K562 (cell line): Measurements from ENCODE around the gene SYT1. TPM values are rescaled to one million over a fixed set of nuclear protein-coding genes. Genes with fewer than 3 reads are reported as not detected.

ENCODE experiments used
- ATAC-seq: fragments of 200-7000 bp; cut with Tn5 transposase; 3 replicates; pipeline ENCODE4 v1.9.1; 2020; ENCODE audit warnings: moderate library complexity
- BruUV-seq: library from RNA; stranded (reverse); fragments of 400-500 nt; replicated peaks from 2 replicates; lab custom pipeline; 2021; lab: Mats Ljungman, UMichigan
- CTCF ChIA-PET: fragments of 300-600 bp; formaldehyde crosslinking; extraction: SDS; loops from one replicate; lab custom pipeline; 2021; ENCODE audit warnings: low intra/inter-chr PET ratio; lab: Yijun Ruan, JAX
- POLR2A ChIA-PET: fragments of 300-600, 350-650 bp; sonication (Branson Sonifier 250); formaldehyde crosslinking; extraction: SDS; loops from one replicate; lab custom pipeline; 2021; ENCODE audit warnings: antibody characterized with exemption, inconsistent platforms; lab: Yijun Ruan, JAX
- DNase-seq, 4 experiments: peaks; one replicate each; pipeline versions ENCODE4 v3.0.0 to v3.0.0-alpha.2; 2011 to 2018; ENCODE audit warnings: low spot score in 3 of 4, mixed read lengths in 3 of 4; ENCODE audit errors: extremely low read depth in 1 of 4
- FAIRE-seq: peaks from 2 replicates; lab custom pipeline; 2011; peaks lifted over from hg19 to GRCh38; lab: Jason Lieb, UNC
- H2AFZ ChIP-seq: 2 replicates; pipeline ENCODE4 v1.6.0; 2011; ENCODE audit warnings: low read depth, low read length, control low read depth, inconsistent platforms
- H3K27ac ChIP-seq: fragments of 200-600 bp; 3 replicates; pipeline ENCODE4 v1.8.0; 2011; ENCODE audit warnings: low read depth, mild to moderate bottlenecking, control low read depth, inconsistent platforms, low read length, moderate library complexity, mixed read lengths; ENCODE audit errors: extremely low read depth
- H3K27me3 ChIP-seq, 2 experiments: fragments of 300-600 bp in 1 of 2; 2 replicates in 1 of 2; 3 replicates in 1 of 2; pipeline versions ENCODE4 v1.6.0 to v1.8.0; 2011; ENCODE audit warnings: inconsistent platforms in 2 of 2, low read length in 2 of 2, mild to moderate bottlenecking in 1 of 2, mixed read lengths in 1 of 2, moderate library complexity in 1 of 2; ENCODE audit not compliant: control insufficient read depth in 2 of 2, insufficient read depth in 2 of 2
- H3K36me3 ChIP-seq: fragments of 300-600 bp; 3 replicates; pipeline ENCODE4 v1.8.0; 2011; ENCODE audit warnings: mild to moderate bottlenecking, low read length, inconsistent platforms; ENCODE audit not compliant: control insufficient read depth, insufficient read depth
- H3K4me1 ChIP-seq, 2 experiments: fragments of 200-600 bp in 1 of 2; replicated peaks in 1 of 2; 2 replicates in 1 of 2; 3 replicates in 1 of 2; pipeline versions ENCODE4 v1.5.1 to v1.8.0; 2011; ENCODE audit warnings: inconsistent platforms in 2 of 2, low read length in 2 of 2, mild to moderate bottlenecking in 1 of 2, mixed read lengths in 1 of 2, moderate library complexity in 1 of 2; ENCODE audit not compliant: control insufficient read depth in 2 of 2, insufficient read depth in 2 of 2
- H3K4me2 ChIP-seq: 2 replicates; pipeline ENCODE4 v1.6.1; 2011; ENCODE audit warnings: low read length, control low read depth, inconsistent platforms, mixed read lengths; ENCODE audit not compliant: insufficient read depth
- H3K4me3 ChIP-seq: fragments of 200-600 bp; sonication (generic), shearing (Covaris generic); 2 replicates; pipeline ENCODE4 v1.5.1; 2016; ENCODE audit warnings: control low read depth, inconsistent platforms
- H3K79me2 ChIP-seq: fragments of 200-600 bp; 3 replicates; pipeline ENCODE4 v1.8.0; 2011; ENCODE audit warnings: low read length, inconsistent platforms; ENCODE audit not compliant: control insufficient read depth, insufficient read depth
- H3K9ac ChIP-seq, 2 experiments: 2 replicates each; pipeline versions ENCODE4 v1.6.0 to v1.6.1; 2011; ENCODE audit warnings: low read depth in 2 of 2, low read length in 2 of 2, control low read depth in 1 of 2, inconsistent platforms in 1 of 2, mild to moderate bottlenecking in 1 of 2, mixed read lengths in 1 of 2; ENCODE audit not compliant: insufficient read depth in 1 of 2
- H3K9me1 ChIP-seq: one replicate; pipeline ENCODE4 v1.6.0; 2011; ENCODE audit warnings: inconsistent platforms, mild to moderate bottlenecking, low read length, moderate library complexity; ENCODE audit not compliant: control insufficient read depth, insufficient read depth
- H3K9me3 ChIP-seq: replicated peaks from 2 replicates; pipeline ENCODE4 v1.5.1; 2011; ENCODE audit warnings: low read depth, low read length, inconsistent platforms; ENCODE audit not compliant: control insufficient read depth, insufficient read depth
- H4K20me1 ChIP-seq: replicated peaks from 2 replicates; pipeline ENCODE4 v1.6.1; 2011; ENCODE audit warnings: low read length, inconsistent platforms, mixed read lengths; ENCODE audit not compliant: control insufficient read depth, insufficient read depth
- CHCHD3 ChIP-seq: fragments of 250-450 bp; sonication (Bioruptor Pico); IDR thresholded peaks from 2 replicates; pipeline ENCODE4 v2.1.2; 2022; ENCODE audit warnings: mild to moderate bottlenecking
- ETV6 ChIP-seq, 3 experiments: fragments of 150-350 bp in 1 of 3; sonication (generic) in 1 of 3; formaldehyde crosslinking in 1 of 3; IDR thresholded peaks; 2 replicates each; pipeline versions ENCODE4 v1.6.1 to v1.8.0; 2014 to 2022; ENCODE audit warnings: borderline replicate concordance in 2 of 3, low read depth in 2 of 3, antibody characterized with exemption in 1 of 3, low read length in 1 of 3, mild to moderate bottlenecking in 1 of 3, missing genetic modification reagents in 1 of 3
- FOXA3 ChIP-seq, 2 experiments: fragments of 450-650 bp in 1 of 2; sonication (generic) in 1 of 2; formaldehyde crosslinking; IDR thresholded peaks in 1 of 2; conservative IDR thresholded peaks in 1 of 2; 2 replicates each; pipeline versions ENCODE4 v1.4.0 to v1.8.0; 2020 to 2022; ENCODE audit warnings: mild to moderate bottlenecking in 2 of 2, missing genetic modification reagents in 1 of 2
- GTF2A2 ChIP-seq: IDR thresholded peaks from 2 replicates; pipeline ENCODE4 v1.6.1; 2016; ENCODE audit warnings: mild to moderate bottlenecking, missing genetic modification characterization, missing compliant biosample characterization
- JUND ChIP-seq, 2 experiments: IDR thresholded peaks; 2 replicates in 1 of 2; 3 replicates in 1 of 2; pipeline ENCODE4 v1.6.1; 2011; ENCODE audit warnings: borderline replicate concordance in 2 of 2, low read depth in 2 of 2, low read length in 2 of 2, improper control_type of control experiment in 1 of 2, missing biosample characterization in 1 of 2, missing genetic modification characterization in 1 of 2, missing genetic modification reagents in 1 of 2
- KLF16 ChIP-seq: IDR thresholded peaks from 2 replicates; pipeline ENCODE4 v1.6.1; 2016; ENCODE audit warnings: antibody characterized with exemption
- LARP7 ChIP-seq: fragments of 450-650 bp; IDR thresholded peaks from 2 replicates; pipeline ENCODE4 v1.6.1; 2016
- NFRKB ChIP-seq: fragments of 450-650 bp; IDR thresholded peaks from 2 replicates; pipeline ENCODE4 v1.6.1; 2016; ENCODE audit warnings: low read depth
- PPARD ChIP-seq: fragments of 250-450 bp; sonication (Bioruptor Pico); IDR thresholded peaks from 2 replicates; pipeline ENCODE4 v1.8.0; 2022; ENCODE audit warnings: inconsistent platforms, mild to moderate bottlenecking, moderate library complexity
- SIRT6 ChIP-seq: IDR thresholded peaks from one replicate; pipeline ENCODE4 v1.6.1; 2012; ENCODE audit warnings: low read depth, mild to moderate bottlenecking, control low read depth, inconsistent platforms, low read length, moderate library complexity
- SNRNP70 ChIP-seq: fragments of 200-400 bp; formaldehyde crosslinking; optimal IDR thresholded peaks from 2 replicates; pipeline ENCODE3; 2017; ENCODE audit warnings: low read depth, low read length
- TAL1 ChIP-seq: fragments of 450-650 bp; IDR thresholded peaks from 2 replicates; pipeline ENCODE4 v1.6.1; 2016; ENCODE audit warnings: mild to moderate bottlenecking
- YY1 ChIP-seq, 3 experiments: IDR thresholded peaks; 2 replicates each; pipeline ENCODE4 v1.6.1; 2011; ENCODE audit warnings: low read length in 2 of 3, mild to moderate bottlenecking in 2 of 3, moderate library complexity in 2 of 3, borderline replicate concordance in 1 of 3, control low read depth in 1 of 3, low read depth in 1 of 3; ENCODE audit not compliant: insufficient read depth in 3 of 3, insufficient replicate concordance in 2 of 3, control insufficient read depth in 1 of 3, insufficient read length in 1 of 3; ENCODE audit errors: extremely low read depth in 1 of 3
- ZNF197 ChIP-seq: fragments of 200-800 bp; sonication (Bioruptor generic); IDR thresholded peaks from 2 replicates; pipeline ENCODE4 v1.6.1; 2016; ENCODE audit warnings: low read depth, missing genetic modification characterization, missing compliant biosample characterization
- ZNF584 ChIP-seq: fragments of 200-800 bp; sonication (Bioruptor generic); IDR thresholded peaks from 2 replicates; pipeline ENCODE4 v1.6.1; 2016; ENCODE audit warnings: low read depth, mild to moderate bottlenecking, missing genetic modification characterization, missing compliant biosample characterization
- ZNF75A ChIP-seq: fragments of 450-650 bp; formaldehyde crosslinking; IDR thresholded peaks from 2 replicates; pipeline ENCODE4 v1.4.0; 2020; ENCODE audit warnings: mild to moderate bottlenecking
- WGBS: fragments of 100-300 bp; shearing (Covaris generic); methylation state at CpG from one replicate; pipeline ENCODE4 v1.1.6; 2016; ENCODE audit warnings: low coverage, mixed read lengths; ENCODE audit not compliant: insufficient coverage; ENCODE audit errors: missing lambda C conversion rate; 5-methylcytosine and 5-hydroxymethylcytosine counted together
- in situ Hi-C: fragments of 300-500 bp; cut with MboI; formaldehyde crosslinking; loops from 4 replicates; pipeline ENCODE4 v1.15.0; 2018; ENCODE audit warnings: inconsistent platforms, mixed read lengths
- intact Hi-C: fragments of 100-400 bp; cut with micrococcal nuclease; formaldehyde crosslinking; loops from 2 replicates; pipeline ENCODE4 v1.14.2; 2022
- polyA plus RNA-seq, 8 experiments: library from polyadenylated mRNA; depleted of rRNA in 4 of 8; stranded (reverse) in 5 of 8; unstranded in 3 of 8; fragments of >200 nt; fragmentation: Nextera tagmentation in 2 of 8; fragmentation: Illumina TruSeq in 1 of 8; extraction: Ambion mirVana in 2 of 8; extraction: Trizol in 1 of 8; gene quantifications; 2 replicates each; pipeline versions ENCODE4 v1.2.1 to v1.2.3, GENCODE V29; 2011 to 2014; ENCODE audit warnings: inconsistent platforms in 1 of 8, missing spikeins in 1 of 8
- total RNA-seq, 7 experiments: library from RNA; depleted of rRNA in 6 of 7; stranded (reverse); fragments of >200 nt in 6 of 7; fragmentation: Illumina TruSeq in 2 of 7; extraction: Trizol in 2 of 7; gene quantifications; 2 replicates each; pipeline versions ENCODE4 v1.2.1 to v1.2.3, GENCODE V29; 2011 to 2021; ENCODE audit warnings: low replicate concordance in 1 of 7
- TF ChIP-seq, protein P1 (sequence below): fragments of 450-650 bp; IDR thresholded peaks from 2 replicates; pipeline ENCODE4 v1.6.1; 2016; ENCODE audit warnings: low read depth, mild to moderate bottlenecking, moderate library complexity
- TF ChIP-seq, protein P2 (sequence below): sonication (generic); formaldehyde crosslinking; IDR thresholded peaks from 2 replicates; pipeline ENCODE4 v1.8.0; 2022; ENCODE audit warnings: mild to moderate bottlenecking, low read depth, missing genetic modification reagents
- TF ChIP-seq, protein P3 (sequence below): fragments of 250-450 bp; sonication (Bioruptor Pico); IDR thresholded peaks from 2 replicates; pipeline ENCODE4 v1.4.0; 2020; ENCODE audit warnings: mild to moderate bottlenecking, moderate library complexity

The SYT1 gene
- total and polyA plus RNA-seq, 9 of the 15 experiments (the other 6 are each of a cell fraction or from before 2014, with no cell fraction given) = 0.03 to 0.13 (median 0.07) TPM; not detected in 4

DNA sequence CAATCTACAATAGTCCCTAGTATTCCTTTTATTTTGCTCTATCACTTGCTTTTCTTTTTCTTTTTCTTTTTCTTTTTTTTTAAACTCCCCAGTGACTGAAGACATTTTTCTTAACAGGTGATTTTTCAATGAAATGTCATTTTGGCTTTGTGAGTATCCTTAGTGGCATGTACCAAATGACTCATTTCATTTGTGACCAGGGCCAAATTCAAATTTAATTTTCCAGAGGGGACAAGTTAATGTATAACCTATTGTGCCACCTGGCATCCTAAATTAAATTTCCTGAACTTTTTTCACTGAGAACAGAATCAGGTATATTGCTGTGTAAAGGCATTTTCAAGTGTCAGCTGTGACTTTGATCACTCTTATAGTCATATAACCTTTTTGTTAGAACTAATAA lies 39.7 kb upstream of the SYT1 start (continued):
- TF ChIP-seq, protein P1, sequence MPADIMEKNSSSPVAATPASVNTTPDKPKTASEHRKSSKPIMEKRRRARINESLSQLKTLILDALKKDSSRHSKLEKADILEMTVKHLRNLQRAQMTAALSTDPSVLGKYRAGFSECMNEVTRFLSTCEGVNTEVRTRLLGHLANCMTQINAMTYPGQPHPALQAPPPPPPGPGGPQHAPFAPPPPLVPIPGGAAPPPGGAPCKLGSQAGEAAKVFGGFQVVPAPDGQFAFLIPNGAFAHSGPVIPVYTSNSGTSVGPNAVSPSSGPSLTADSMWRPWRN = no peak
- TF ChIP-seq YY1 (IDR thresholded peaks at IDR 0.05; ENCODE audit: borderline replicate concordance in 1 of 3, control insufficient read depth in 1 of 3, extremely low read depth in 1 of 3, insufficient read depth in 3 of 3, insufficient read length in 1 of 3, insufficient replicate concordance in 2 of 3, low read depth in 1 of 3, low read length in 2 of 3) (no peak), SIRT6 (no peak), KLF16 (no peak), NFRKB (no peak), ZNF197 (no peak)
- TF ChIP-seq, protein P2, sequence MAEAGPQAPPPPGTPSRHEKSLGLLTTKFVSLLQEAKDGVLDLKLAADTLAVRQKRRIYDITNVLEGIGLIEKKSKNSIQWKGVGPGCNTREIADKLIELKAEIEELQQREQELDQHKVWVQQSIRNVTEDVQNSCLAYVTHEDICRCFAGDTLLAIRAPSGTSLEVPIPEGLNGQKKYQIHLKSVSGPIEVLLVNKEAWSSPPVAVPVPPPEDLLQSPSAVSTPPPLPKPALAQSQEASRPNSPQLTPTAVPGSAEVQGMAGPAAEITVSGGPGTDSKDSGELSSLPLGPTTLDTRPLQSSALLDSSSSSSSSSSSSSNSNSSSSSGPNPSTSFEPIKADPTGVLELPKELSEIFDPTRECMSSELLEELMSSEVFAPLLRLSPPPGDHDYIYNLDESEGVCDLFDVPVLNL = no peak

DNA sequence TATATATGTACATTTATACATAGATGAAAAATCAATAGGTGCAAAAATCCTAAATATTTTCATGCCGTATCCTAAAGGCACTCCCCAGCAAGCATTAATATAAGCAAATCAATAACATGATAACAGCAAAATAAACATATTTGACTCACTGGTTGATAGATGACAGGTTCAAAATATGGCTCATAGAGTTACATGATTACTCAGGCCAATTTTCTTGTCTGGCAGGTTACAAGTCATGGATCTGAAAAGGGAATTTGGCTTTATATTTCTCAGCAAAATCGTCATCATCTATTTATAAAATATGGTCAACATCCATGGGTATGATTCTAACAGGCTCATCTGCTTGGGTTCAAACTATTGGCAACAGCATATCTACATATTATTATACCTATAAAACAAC lies 34.9 kb upstream of the SYT1 start:
- BruUV-seq = no TSS peak
- no peak for TF ChIP-seq PPARD (CRISPR knock-in tag)
- TF ChIP-seq GTF2A2 (tag) = no peak
- TF ChIP-seq, protein P3, sequence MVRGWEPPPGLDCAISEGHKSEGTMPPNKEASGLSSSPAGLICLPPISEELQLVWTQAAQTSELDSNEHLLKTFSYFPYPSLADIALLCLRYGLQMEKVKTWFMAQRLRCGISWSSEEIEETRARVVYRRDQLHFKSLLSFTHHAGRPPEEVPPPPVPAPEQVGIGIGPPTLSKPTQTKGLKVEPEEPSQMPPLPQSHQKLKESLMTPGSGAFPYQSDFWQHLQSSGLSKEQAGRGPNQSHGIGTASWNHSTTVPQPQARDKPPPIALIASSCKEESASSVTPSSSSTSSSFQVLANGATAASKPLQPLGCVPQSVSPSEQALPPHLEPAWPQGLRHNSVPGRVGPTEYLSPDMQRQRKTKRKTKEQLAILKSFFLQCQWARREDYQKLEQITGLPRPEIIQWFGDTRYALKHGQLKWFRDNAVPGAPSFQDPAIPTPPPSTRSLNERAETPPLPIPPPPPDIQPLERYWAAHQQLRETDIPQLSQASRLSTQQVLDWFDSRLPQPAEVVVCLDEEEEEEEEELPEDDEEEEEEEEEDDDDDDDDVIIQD (CRISPR knock-in tag) = no peak
- no peak for TF ChIP-seq SNRNP70
- TF ChIP-seq ETV6 (IDR thresholded peaks at IDR 0.05; ENCODE audit: borderline replicate concordance in 1 of 2, low read depth in 2 of 2, low read length in 1 of 2) = no peak
- TF ChIP-seq ETV6 (CRISPR knock-in tag; IDR thresholded peaks at IDR 0.05; ENCODE audit: borderline replicate concordance) = no peak
- no peak for TF ChIP-seq ZNF584 (CRISPR knock-in tag)
- TF ChIP-seq CHCHD3 (CRISPR knock-in tag) = no peak
- no peak for TF ChIP-seq JUND (IDR thresholded peaks at IDR 0.05; ENCODE audit: borderline replicate concordance, low read depth, low read length)
- no peak for TF ChIP-seq JUND (tag; IDR thresholded peaks at IDR 0.05; ENCODE audit: borderline replicate concordance, low read depth, low read length)
- TF ChIP-seq ZNF75A (CRISPR knock-in tag) = no peak
- no peak for TF ChIP-seq FOXA3 (CRISPR knock-in tag; conservative IDR thresholded peaks at IDR 0.05 in 1 of 2, IDR thresholded peaks at IDR 0.05 in 1 of 2)
- TF ChIP-seq LARP7 = no peak
- TF ChIP-seq TAL1 = no peak

More for the DNA sequence above, 34.9 kb upstream of the SYT1 start:
- no peaks in the 10 kb centered on the region for H3K9me1 ChIP-seq
- CTCF ChIA-PET = no interaction called here
- H3K27me3 ChIP-seq = no peaks in the 10 kb centered on the region
- DNase-seq (no peak), FAIRE-seq (no peak), ATAC-seq (no peak)
- H3K79me2 ChIP-seq = no peaks in the 10 kb centered on the region
- H3K9ac ChIP-seq = no peak overlapping the region
- WGBS = 0% methylated on average over 2 of the region's 2 CpGs
- in situ Hi-C loops (no loop called here), intact Hi-C loops (no loop called here)
- H3K4me3 ChIP-seq = no peak overlapping the region
- no peak overlapping the region for H2AFZ ChIP-seq
- H4K20me1 ChIP-seq = no peaks in the 10 kb centered on the region
- H3K9me3 ChIP-seq = no peaks in the 10 kb centered on the region; the same call in 1 of the 2 replicates
- H3K4me1 ChIP-seq = no peaks in the 10 kb centered on the region
- H3K4me2 ChIP-seq = no peak overlapping the region
- H3K27ac ChIP-seq = no peak overlapping the region
- POLR2A ChIA-PET = no interaction called here
- no peaks in the 10 kb centered on the region for H3K36me3 ChIP-seq
